Measurements from ENCODE around the gene KLHDC2.
"Not testable (repeated sequence)": the region's sequence is repeated elsewhere in the genome, so short reads cannot be mapped to it uniquely, and the experiment has no call there.

Gene KLHDC2

GRCh38 chr14:49767571-49768300 is at the start of gene KLHDC2:
KLHDC2 (plus strand) TSS chr14:49768153; CDS start chr14:49768469, 316 bp downstream.
- DNase-seq = peak; percentile 94

DNA sequence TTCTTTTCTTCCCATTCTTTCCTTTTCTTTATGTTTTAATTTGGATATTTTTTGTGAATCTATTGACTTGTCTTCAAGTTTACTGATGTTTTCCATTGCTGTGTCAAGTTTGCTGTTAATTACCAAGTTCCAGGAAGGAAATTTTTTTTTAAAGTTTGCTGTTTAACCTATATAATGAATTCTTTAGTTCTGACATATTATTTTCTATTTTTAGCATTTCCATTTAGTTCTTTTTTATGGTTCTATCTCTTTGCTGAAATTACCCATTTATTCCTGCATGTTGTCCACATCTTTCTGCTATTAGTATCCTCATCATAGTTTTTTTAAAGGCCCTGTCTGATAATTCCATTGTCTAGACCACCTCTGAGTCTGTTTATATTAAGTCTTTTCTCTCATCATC is 47.2 kb upstream of the KLHDC2 start:
- no peak for DNase-seq

DNA sequence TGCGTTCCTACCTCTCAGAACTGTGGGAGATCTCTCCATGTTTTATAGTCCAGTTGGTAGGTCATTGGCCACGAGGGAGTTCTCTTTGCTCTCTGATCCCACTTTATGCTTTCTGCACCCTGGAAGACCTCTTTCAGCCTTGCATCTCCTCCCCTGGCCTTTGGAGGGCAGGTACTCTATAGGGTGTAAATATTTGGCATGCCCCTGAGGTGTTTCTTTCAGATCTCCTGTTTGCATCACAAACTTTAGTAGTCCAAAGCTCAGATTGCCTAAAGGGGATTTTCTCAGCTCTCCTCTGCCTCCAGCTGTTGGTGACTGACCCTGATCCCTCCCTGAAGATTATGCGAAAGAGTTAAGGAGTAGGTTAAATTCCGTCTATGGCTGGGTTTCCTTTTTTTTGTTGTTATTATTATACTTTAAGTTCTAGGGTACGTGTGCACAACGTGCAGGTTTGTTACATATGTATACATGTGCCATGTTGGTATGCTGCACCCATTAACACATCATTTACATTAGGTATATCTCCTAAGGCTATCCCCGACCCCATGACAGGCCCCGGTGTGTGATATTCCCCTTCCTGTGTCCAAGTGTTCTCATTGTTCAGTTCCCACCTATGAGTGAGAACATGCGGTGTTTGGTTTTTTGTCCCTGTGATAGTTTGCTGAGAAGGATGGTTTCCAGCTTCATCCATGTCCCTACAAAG is 46.1 kb upstream of the KLHDC2 start:
- not testable (repeated sequence) for DNase-seq

- no peak for DNase-seq
These were observed 40.8 kb upstream of the KLHDC2 start for GRCh38 chr14:49727171-49727570.

DNA sequence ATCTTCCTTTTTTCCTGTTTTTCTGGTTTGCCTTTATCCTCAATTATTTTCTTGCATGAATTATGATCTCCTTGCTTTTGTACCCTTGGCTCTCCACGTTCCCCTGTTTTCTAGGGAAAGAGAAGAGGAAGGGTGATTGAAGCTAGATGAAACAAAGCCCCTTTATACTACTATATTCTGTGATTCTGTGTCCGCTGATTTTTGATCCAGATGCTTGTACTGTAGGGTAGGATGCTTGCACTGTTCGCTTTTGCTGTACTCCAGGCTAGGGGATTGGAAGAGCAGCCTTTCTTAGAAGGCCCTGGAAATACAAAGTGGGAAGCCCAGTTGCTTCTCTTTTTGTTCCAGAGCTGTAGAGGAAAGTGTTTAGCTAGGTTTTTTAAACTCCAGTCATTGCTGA is 35.1 kb upstream of the KLHDC2 start:
- no peak for DNase-seq

GRCh38 chr14:49733836-49734235 is 34.1 kb upstream of the KLHDC2 start:
- no peak for DNase-seq

DNA sequence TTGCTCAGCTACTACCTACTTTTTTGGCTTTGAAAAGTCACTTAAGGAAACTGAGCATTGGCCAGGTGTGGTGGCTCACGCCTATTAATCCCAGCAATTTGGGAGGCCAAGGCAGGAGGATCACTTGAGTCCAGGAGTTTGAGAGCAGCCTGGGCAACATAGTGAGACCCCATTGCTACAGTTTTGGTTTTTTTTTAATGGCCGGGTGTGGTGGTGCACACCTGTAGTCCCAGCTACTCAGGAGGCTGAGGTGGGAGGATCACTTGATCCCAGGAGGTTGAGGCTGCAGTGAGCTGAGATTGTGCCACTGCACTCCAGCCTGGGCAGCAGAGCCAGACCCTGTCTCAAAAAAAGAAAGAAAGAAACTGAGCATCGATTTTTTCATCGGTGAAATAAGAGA is 32.3 kb upstream of the KLHDC2 start:
- DNase-seq = not testable (repeated sequence)

DNA sequence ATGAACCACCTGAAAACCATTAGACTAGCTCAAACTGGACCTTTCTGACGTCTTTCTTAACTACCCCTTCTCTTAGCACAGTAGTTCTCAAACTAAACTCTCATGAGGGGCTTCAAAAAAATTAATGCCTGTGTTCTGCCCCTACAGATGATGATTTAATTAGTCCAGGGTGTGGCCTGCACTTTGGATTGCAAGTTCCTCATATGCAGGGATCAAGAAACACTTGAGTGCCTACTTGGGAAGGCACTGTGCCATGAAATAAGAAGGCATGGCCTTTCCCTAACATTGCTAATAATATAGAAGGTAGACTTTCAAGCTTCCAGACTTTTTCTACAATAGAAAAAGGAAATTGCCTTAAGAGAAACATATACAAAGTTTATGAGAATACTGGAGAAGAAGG is 22.8 kb upstream of the KLHDC2 start:
- DNase-seq = no peak

GRCh38 chr14:49746476-49746875 is 21.5 kb upstream of the KLHDC2 start:
- DNase-seq = not testable (repeated sequence)

DNA sequence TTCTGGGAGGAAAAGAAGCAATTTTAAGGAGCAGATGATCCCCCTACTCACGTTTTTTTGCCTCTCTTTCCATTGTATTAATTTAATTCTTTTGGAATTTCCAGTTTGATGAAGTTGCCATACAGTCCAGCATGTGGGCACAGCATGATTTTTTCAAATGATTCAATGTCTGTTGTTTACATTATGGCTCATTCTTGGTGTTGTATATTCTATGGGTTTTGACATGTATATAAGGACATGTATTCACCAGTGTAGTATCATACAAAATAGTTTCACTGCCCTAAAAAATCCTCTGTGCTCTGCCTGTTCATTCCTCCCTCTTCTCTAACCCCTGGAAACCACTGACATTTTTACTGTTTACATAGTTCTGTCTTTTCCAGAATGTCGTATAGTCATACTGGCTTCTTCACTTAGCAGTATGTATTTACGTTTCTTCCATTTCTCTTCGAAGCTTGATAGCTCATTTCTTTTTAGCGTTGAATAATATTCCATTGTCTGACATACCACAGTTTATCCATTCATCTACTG is 13.3 kb upstream of the KLHDC2 start:
- no peak for DNase-seq

GRCh38 chr14:49755378-49755777 is 12.6 kb upstream of the KLHDC2 start:
- no peak for DNase-seq

- DNase-seq = no peak
These were observed 6.0 kb upstream of the KLHDC2 start for GRCh38 chr14:49761839-49762551.

- peak; percentile 4 for DNase-seq
These were observed 1.1 kb upstream of the KLHDC2 start for GRCh38 chr14:49766839-49767238.

DNA sequence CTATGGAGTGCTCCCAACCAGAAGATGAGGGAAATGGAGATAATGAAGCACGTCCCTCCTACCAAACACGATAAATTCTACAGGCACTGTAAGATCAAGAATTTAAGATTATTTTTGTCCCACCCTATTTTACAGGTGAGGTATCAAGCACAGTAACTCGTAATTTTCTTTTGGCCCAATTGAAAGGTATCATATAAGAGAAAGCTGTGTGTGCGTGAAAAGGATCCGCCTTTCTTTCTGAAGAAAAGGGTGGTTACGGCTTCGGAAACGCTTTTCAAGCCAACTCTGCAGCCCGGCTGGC is 733 bp upstream of the KLHDC2 start:
- no peak for DNase-seq

GRCh38 chr14:49768301-49769121 is 558 bp downstream of the KLHDC2 start:
- DNase-seq = peak; percentile 66

- no peak for DNase-seq
These were observed 1.2 kb downstream of the KLHDC2 start for GRCh38 chr14:49769171-49769570.

DNA sequence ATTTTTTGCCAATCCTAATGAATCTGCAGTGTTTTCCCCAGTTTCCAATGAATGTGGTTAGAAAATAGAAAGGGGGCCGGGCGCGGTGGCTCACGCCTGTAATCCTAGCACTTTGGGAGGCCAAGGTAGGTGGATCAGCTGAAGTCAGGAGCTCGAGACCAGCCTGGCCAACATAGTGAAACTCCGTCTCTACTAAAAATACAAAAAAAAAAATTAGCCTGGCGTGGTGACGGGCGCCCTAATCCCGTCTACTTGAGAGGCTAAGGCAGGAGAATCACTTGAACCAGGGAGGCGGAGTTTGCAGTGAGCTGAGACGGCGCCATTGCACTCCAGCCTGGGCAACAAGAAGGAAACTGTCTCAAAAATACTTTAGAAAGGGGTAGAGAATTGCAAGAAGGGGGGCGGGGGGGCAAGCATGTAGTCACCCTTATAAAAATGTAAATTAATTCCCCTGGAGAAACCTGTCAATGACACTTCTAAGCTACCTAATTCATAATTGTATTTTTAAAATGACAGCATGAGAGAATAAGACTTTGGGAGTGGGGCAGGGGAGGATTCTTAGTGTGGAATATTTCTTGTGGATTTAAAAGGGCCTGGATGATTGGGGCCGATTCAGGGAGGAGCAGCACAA is 1.7 kb downstream of the KLHDC2 start:
- no peak for DNase-seq

GRCh38 chr14:49770212-49770817 is 2.4 kb downstream of the KLHDC2 start:
- DNase-seq = no peak

GRCh38 chr14:49771691-49772090 is 3.7 kb downstream of the KLHDC2 start:
- DNase-seq = not testable (repeated sequence)

DNA sequence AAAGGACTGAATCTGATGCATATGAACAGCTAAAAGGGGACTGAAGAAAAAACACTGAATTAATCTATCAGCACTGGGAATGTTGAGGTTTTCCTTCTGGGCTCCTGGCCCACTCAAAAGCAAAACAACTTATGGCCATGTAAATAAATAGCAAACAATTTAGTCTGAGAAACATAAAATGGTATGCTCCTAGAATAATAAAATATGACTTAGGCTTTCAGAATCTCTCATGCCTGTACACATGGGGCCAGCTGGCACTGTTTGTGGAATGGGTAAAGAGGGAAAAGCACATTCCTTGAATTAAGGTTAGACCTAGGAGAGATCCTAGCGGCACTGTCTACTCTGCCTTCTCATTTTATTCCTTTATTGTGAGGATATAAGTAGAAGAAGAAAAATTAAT is 6.2 kb downstream of the KLHDC2 start:
- DNase-seq = no peak

DNA sequence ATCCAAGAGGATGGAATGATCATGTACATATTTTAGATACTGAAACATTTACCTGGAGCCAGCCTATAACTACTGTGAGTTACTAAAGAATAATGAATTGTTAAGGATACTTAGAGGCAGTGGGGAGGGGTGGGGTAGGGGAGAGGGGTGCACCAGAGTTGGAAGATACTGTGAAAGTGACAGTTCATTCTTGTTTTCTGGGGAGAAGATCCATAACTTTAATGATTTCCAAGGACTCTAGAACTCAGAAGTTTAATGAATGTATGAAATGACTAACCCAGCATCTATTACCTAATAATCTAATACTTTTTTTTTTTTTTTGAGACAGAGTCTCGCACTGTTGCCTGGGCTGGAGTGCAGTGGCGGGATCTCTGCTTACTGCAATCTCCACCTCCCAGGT is 10.5 kb downstream of the KLHDC2 start:
- no peak for DNase-seq

GRCh38 chr14:49781040-49781439 is 13.1 kb downstream of the KLHDC2 start:
- DNase-seq = not testable (repeated sequence)
